Activated CD4-positive, CD25-positive, alpha-beta regulatory T cell treated with anti-CD3 and anti-CD28 coated beads, Interleukin-2, amount 50 U/mL, for 72 hours (primary cell): ENCODE data around the gene CRTC1.

Experiments
- DNase-seq: peaks from one replicate; pipeline ENCODE4 v3.0.0; 2021

Gene CRTC1

DNA sequence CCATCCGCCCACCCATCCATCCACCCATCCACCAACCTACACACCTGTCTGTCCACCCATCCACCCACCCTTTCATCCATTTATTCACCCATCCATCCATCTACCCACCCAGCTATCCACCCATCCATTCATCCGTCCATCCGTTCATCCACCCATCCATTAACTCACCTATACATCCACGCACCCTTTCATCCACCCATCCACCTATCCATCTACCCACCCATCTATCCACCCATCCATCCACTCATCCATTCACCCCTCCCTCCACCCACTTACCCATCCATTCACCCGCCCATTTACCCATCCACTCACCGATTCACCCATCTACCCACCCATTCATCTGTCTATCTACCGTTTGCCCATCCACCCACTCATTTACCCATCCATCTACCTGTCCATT is 29.0 kb upstream of the CRTC1 start:
- no peak for DNase-seq

DNA sequence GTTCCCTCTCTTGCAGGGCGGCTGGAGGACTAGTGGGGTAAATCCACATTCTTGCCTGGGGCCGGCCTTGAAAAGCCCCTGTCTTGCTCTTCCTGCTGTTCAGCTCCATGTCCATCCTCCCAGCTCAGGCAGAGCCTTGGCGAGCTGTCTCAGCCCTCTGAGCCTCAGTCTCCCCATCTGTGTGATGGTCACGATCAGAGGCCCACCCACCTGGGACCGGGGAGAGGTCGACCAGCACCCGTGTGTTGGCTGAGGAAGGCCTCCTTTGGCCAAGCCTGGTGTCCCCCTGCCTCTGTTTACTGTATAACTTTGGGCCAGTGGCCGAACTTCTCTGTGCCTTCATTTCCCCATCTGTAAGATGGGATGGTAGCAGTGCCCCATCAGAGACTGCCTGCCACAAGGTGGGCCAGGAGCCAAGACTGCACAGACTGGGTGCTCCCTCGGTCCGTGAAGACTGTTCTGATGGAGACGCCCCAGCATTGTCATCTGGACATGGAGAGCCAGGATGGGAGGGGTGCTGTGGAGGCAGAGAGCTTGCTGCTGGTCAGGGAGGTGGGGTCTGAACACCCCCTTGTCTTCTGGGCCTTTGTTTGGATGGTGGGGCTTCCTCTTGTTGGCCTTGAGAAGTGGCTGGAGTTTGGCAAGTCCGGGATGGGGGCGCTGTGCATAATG is 28.2 kb upstream of the CRTC1 start:
- no peak for DNase-seq

DNA sequence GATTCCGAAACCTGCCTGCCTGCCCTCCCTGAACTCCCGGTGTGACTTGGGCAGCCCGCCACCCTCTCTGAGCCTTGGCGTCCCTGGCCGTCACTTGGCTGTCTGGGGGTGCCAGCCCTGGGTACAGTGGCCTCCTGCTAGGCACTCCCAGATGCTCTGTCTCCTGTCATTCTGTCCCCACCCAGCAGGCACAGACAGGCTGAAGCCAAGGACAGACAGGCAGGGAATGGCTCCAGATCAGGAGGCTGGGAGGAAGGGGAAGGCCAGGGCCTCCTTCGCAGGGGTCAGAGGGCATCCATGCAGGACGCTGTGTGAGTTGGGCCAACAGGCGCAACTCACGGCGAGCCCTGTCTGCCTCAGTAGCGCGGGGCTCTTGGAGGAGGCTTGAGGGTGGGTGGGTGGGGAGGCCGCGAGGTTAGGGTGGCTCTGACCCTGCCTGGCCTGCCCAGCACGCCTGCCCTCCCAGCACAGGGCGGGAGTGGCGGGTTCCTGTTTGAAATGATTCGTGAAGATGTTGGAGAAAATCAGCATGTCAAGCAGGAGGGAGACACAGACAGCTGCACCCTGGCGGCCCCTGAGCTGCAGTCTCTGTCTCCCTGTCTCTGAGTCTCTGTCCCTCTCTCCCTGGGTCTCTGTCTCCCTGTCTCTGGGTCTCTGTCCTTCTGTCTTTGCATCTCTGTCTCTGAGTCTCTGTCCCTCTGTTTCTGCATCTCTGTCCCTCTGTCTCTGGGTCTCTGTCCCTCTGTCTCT is 27.0 kb upstream of the CRTC1 start:
- DNase-seq = no peak

DNA sequence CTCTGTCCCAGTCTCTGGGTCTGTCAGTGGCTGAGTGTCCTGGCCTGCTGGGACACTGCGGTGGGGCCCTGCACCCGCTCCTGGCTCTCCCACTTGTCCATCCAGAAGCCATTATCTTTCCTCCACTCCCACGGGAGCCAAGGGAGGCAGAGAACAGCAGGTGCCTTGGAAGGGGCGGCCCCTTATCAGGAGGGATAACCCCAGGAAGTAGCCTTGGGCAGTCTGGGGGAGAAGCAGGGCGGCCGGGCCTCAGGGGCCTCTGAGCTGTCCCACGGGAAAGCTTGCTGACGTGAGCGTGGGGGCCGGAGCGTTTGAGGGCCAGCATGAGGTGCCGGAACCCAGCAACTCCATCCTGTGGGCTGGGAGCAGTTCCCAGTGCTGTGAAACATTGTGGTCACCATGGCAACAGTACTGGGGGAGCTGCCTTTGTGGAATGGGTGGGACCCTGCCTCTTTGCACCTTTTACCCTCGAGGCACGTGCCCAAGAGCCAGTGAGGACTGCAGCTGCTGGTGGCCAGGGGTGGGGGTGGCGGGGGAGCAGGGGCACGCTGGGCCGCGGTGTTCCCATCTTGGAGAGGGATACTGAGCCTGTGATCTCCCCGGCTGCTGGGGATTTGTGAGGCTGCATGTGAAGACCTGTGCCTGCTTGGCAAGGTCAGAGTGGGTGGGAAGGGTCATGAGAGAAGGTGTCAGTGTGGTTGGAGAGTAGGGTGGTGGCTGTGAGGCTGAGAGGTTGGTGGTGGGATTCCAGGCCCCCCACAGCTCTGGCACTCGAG is 25.7 kb upstream of the CRTC1 start:
- DNase-seq = no peak

DNA sequence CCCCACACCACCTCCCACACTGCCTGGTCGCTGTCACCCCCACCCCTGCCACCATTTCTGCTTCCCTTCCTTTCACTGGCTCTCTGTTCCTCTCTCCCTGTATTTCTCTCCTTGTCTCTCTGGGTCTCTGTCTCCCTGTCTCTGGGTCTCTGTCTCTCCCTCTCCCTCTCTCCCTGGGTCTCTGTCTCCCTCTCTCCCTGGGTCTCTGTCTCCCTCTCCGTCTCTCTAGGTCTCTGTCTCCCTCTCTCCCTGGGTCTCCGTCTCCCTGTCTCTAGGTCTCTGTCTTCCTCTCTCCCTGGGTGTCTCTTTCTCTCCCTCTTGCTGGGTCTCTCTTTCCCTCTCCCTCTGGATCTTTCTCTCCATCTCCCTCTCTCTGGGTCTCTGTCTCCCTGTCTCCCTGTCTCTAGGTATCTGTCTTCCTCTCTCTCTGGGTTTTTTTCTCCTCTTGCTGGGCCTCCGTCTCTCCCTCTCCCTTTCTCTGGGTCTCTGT is 25.1 kb upstream of the CRTC1 start:
- no peak for DNase-seq

DNA sequence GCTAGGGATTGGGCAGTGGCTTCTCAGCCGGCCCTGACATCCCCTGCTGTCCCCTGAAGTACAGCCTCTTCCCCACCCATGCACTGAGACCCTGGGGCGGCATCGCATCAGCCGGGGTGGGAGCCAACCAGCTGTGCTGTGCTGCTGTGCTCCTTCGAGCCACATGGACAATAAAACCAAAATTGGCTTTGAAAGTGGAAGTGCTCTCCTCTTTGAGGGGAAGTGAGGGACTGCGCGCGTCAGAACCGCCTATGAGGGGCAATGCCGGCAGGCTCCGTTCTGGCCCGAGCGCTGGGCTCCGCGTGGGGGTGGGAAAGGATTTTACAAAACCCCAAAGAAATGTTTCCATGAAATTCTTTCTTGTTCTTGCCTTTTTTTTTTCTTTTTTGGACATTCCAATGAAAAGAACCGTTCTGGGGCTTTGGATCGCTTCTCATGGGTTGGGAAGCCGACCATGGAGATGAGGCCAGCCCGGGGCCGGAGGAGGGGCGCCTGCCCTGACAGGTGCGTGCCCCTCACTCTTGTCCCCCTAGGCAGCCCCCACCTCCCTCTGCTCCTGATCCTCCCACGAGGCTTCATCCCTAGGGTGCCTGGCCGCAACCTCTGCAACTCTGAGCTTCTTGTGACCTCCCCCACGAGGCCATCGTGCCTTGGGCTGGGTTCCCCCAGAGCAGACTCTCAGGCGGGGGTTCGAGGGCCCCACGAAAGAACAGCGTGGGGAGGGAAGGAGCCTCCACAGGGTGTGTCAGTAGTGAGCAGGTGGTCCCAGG is 24.0 kb upstream of the CRTC1 start:
- no peak for DNase-seq

DNA sequence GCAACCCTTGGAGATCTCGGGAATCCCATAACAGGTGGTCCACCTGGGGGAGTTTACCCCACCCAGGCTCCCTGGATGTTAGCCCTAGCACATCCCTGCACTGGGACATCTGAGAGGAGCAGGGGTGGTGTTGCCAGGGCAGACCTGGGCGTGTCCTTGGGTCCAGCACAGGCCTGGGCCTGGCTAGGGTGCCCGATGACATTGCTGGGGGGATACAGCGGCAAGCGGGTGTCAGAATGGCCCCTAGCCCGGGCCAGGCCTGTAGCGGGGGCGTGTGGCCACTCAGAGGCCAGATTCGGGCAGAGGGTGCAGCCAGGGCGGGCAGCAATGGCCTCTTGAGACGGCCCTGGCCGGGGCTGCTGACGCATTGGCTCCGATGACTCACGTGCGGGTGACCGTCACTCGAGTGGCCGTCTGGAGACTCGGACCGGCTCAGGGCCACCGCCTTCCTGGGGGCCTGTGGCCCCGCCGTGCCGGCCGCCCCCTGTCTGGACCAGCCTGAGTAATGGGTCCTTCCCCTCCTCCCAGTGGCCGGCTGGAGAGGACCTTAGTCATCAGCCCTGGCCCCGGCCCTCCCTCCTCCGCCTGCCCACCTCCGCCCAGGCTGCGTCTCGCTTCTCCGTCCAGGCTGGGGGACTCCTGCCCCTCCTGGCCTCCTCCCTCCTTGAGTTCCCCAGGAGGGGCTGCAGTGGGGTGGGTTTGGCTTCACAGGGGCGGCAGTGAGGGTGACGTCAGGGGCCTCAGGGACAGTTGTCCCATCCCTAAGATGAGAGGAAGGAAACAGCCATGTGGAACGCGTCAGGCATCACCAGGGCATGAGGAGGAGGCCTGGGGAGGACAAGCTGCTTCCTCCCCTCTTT is 23.2 kb upstream of the CRTC1 start:
- DNase-seq = no peak

DNA sequence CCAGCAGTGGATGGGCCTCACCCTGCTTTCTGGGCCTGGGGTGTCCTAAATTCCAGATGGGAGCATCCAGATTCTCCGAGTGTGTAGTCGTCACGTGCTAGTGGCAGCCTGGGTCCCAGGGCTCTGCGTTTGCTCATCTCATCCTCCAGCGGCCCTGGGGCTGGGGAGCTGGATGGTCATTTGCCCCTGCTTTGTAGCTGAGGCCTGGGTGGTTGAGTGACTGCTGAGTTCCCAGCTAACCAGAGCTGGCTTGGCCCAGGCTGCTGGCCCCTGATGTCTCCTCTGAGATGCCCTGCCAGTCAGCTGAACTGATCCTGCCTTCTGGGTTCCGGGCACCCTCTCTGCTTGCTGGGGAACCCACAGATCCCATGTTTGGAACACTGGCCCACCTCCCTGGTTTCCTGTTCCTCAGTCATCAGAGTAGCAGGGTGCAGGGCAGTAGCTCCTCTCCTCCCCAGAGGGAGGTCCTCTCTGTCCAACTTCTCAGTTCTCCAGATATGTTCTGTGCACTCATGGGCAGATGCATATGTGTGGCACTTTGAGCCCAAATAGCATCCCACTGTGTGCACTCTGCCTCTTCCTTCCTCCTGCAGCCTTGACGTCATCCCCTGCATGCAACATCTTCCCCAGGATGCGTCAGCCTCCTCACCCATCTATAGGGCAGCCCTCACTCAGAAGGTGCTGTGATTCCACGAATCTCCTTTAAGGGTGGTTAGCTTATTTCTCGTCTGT is 22.4 kb upstream of the CRTC1 start:
- DNase-seq = no peak

DNA sequence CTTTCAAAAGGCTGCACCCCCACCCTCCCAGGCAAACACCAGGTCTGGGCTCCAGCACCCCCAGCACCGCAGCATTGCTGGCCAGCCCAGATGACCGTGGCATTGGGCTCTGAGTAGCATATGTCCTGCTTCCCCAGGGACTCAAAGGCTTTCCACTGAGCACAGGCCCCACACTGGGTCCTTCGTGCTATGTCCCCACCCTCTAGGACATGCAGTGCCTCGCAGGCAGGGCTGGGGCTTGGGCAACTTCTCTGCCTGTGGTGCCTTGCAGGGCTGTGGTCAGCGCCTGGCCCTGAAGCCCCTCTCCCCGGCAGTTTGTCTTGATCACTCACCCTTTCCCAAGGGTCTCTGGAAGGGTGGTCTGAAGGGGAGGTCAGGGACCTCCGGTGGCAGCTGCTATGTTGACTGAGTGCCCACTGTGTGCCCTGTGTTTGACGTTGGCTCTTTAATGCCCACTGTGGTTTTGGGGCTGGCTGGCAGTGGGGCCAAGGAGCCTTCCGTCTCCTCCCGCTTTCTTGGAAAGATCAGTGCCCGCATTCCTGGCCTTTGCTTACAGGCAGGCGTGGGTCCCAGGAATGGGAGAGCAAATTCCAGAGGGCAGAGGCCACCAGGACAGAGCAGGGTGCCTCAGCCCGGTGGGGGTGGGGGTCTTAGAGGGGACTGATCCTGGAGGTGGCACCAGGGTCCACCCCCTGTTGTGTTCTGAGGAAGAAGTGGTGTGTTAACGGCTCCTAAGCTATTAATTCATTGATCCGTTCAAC is 20.3 kb upstream of the CRTC1 start:
- DNase-seq = no peak

DNA sequence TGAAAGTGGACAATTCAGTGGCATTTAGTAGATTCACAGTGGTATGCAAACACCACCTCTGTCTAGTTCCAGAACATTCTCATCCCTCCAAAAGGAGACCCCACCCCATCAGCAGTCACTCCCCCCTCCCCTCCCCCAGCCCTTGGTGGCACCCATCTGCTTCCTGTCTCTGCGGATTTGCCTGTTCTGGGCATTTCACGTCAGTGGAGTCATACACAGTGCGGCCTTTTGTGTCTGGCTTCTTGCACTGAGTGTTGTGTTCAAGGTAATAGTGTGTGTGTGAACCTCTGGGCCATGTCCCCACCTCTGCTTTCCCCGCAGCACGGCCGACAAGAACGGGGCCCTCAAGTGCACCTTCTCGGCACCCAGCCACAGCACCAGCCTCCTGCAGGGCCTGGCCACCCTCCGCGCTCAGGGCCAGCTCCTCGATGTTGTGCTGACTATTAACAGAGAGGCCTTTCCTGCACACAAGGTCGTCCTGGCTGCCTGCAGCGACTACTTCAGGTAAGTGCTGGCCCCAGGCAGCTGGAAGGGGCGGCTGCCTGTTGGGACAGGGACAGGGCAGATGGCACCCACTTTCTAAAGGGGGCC is 19.4 kb upstream of the CRTC1 start:
- no peak for DNase-seq

DNA sequence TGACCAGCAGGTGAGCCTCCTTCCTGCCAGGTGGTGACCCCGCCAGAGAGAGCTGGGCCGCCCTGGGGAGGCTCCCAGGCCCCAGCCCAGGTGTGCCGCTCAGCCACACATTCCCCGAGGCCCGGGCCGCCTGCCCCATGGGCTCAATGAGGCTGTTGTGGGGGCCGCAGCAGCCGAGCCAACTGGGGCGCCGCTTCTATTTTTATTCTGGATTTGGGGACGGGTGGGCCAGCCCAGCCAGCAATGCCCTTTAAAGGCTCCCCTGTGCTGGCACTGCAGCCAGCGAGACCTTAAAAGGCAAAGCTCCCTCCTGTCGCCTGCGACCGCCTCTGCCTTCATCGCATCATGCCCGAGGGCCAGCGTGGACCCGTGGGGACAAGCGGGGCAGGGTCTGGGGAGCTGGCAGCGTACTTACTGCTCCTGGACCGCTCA is 17.7 kb upstream of the CRTC1 start:
- no peak for DNase-seq

DNA sequence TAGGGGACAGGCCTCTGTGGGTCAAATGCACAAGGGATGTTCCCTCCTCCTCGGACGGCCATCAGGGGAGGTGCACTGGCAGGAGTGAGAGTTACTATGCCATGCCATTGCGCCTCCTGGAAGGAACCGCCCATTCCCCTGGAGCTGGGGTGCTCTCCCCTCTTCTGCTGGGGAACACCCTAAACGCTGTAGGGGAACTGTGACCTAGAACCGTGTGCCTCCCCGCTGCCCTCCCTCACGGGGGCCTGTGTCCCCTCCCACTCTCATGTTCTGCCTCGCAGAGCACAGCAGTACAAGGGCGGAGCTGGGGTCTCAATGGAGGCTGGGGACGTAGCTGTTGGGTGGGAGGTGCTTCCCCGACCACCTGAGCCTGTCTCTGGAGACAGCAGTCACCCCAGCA is 17.2 kb upstream of the CRTC1 start:
- DNase-seq = no peak

DNA sequence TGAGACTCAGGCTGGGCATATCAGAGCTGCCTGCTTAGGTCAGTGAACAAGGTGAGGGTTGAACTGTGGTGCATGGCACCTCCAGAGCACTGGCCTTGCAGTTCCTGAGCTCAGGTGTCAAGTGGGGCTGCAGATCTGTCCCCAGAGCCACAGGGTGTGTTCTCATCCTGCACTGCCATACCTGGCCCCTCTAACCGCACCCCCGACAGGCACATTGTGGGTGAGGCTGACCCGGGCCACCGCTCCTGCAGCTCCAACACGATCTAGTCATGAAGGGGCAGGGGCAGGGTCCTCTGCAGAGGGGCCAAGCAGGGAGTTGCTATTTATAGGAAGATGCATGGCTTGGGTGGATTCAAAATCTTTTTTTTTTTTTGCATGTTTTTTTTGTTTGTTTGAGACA is 16.7 kb upstream of the CRTC1 start:
- DNase-seq = no peak

DNA sequence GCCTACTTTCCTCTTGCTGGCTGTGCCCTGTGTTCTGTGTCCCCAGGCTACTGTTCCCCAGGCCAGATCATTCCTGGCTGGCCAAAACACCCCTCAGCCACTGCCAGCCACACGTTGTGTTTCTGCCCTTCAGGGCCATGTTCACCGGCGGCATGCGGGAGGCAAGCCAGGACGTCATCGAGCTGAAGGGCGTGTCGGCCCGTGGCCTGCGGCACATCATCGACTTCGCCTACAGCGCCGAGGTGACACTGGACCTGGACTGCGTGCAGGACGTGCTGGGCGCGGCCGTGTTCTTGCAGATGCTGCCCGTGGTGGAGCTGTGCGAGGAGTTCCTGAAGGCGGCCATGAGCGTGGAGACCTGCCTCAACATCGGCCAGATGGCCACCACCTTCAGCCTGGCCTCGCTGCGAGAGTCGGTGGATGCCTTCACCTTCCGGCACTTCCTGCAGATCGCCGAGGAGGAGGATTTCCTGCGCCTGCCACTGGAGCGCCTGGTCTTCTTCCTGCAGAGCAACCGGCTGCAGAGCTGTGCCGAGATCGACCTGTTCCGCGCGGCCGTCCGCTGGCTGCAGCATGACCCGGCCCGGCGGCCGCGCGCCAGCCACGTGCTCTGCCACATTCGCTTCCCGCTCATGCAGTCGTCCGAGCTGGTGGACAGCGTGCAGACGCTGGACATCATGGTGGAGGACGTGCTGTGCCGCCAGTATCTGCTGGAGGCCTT is 15.8 kb upstream of the CRTC1 start:
- DNase-seq = no peak

DNA sequence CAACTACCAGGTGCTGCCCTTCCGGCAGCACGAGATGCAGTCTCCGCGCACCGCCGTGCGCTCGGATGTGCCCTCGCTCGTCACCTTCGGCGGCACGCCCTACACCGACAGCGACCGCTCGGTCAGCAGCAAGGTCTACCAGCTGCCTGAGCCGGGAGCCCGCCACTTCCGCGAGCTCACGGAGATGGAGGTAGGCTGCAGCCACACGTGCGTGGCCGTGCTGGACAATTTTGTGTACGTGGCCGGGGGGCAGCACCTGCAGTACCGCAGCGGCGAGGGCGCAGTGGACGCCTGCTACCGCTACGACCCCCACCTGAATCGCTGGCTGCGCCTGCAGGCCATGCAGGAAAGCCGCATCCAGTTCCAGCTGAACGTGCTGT is 15.2 kb upstream of the CRTC1 start:
- no peak for DNase-seq

DNA sequence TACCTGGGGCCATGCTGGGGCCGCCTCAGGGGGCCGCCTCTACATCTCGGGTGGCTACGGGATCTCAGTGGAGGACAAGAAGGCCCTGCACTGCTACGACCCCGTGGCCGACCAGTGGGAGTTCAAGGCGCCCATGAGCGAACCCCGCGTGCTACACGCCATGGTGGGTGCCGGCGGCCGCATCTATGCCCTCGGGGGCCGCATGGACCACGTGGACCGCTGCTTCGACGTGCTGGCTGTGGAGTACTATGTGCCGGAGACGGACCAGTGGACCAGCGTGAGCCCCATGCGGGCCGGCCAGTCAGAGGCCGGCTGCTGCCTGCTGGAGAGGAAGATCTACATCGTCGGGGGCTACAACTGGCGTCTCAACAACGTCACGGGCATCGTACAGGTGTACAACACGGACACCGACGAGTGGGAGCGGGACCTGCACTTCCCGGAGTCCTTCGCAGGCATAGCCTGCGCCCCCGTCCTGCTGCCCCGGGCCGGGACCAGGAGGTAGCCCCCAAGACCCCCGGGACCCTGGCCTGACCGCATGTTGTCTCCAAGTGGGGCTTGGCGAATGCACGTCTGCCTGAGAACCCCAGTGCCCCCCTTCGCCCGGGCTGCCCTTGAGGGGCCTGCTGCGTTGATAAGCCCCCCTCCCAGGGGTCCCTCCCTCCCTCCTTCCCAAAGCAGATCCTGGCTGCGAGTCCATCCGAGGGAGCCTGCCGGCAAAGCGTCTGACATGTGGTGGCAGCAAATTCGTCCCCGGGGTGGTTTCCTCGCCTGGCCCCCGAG is 14.5 kb upstream of the CRTC1 start:
- DNase-seq = no peak

DNA sequence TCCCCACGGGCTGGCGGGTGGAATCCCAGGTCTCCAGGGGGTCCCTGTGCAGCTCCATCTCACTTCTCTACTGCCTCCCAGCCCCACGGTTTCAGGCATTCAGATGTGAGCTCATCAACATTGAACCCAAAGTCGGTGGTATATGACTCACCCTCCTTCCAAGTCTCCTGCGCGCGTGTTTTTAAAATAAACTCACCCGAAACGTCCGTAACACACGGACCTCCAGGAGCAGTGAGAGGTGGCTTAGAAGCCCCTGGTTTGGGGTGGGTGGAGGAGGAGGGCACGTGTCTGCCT is 14.0 kb upstream of the CRTC1 start:
- no peak for DNase-seq

DNA sequence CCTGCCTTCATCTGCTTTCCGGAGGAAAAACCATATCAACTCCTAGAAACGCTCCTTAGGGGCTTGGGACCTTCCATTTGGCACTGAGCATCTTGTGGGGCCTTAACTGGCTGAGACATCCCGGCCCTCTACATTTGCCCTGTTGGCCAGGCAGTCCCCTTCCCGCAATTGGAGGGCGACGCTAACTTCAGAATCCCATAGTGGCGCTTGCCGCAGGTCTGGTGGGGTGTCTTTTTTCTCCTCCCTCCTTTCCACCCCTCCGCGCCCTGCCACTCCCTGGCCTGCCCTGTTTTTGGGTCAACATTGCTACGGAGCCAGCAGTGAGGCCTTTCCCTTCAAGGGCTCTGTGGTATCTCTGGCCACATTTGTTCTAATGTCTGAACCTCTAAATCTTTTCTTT is 13.6 kb upstream of the CRTC1 start:
- DNase-seq = no peak

DNA sequence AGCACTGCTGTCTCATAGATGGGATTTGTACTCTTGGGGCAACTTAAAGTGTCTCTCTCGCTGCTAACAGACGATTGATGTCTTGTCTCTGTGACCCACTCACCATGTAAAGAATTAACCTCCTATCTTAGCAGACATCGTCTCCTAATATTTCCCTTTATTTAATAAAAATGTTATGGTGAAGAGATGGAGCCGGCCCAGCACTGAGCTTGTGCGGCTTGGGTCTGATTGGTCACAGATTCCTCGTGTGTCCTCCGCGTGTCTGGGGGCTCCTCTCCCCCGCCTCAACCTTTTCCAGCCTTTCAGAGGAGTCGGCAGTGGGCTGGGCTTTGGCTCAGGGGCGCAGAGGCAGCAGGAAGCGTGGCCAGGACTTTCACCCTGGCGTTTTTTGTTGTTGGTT is 13.2 kb upstream of the CRTC1 start:
- no peak for DNase-seq
